Ishikawa (cell line): Measurements from ENCODE around the gene KRT33A.

Experiments used
- EGR1 ChIP-seq: IDR thresholded peaks from 2 replicates; pipeline ENCODE4 v1.6.1; 2012
- EP300 ChIP-seq: IDR thresholded peaks from 2 replicates; pipeline ENCODE4 v1.6.1; 2012; ENCODE audit warnings: borderline replicate concordance
- MAX ChIP-seq: IDR thresholded peaks from 2 replicates; pipeline ENCODE4 v1.6.1; 2012
- NFIC ChIP-seq: IDR thresholded peaks from 2 replicates; pipeline ENCODE4 v1.6.1; 2012
- RAD21 ChIP-seq: IDR thresholded peaks from 2 replicates; pipeline ENCODE4 v1.6.1; 2012; ENCODE audit warnings: low read depth
- TAF1 ChIP-seq: IDR thresholded peaks from 2 replicates; pipeline ENCODE4 v1.6.1; 2012; ENCODE audit warnings: low read depth, mild to moderate bottlenecking
- USF1 ChIP-seq: IDR thresholded peaks from 2 replicates; pipeline ENCODE4 v1.6.1; 2012
- TF ChIP-seq, protein P1 (sequence below): IDR thresholded peaks from 2 replicates; pipeline ENCODE4 v1.6.1; 2012; ENCODE audit warnings: low read depth, mild to moderate bottlenecking

GRCh38 chr17:41318231-41318630 lies 32.4 kb downstream of the KRT33A start:
- TF ChIP-seq RAD21: no peak
- TF ChIP-seq EP300: no peak
- no peak for TF ChIP-seq EGR1
- TF ChIP-seq, protein P1, sequence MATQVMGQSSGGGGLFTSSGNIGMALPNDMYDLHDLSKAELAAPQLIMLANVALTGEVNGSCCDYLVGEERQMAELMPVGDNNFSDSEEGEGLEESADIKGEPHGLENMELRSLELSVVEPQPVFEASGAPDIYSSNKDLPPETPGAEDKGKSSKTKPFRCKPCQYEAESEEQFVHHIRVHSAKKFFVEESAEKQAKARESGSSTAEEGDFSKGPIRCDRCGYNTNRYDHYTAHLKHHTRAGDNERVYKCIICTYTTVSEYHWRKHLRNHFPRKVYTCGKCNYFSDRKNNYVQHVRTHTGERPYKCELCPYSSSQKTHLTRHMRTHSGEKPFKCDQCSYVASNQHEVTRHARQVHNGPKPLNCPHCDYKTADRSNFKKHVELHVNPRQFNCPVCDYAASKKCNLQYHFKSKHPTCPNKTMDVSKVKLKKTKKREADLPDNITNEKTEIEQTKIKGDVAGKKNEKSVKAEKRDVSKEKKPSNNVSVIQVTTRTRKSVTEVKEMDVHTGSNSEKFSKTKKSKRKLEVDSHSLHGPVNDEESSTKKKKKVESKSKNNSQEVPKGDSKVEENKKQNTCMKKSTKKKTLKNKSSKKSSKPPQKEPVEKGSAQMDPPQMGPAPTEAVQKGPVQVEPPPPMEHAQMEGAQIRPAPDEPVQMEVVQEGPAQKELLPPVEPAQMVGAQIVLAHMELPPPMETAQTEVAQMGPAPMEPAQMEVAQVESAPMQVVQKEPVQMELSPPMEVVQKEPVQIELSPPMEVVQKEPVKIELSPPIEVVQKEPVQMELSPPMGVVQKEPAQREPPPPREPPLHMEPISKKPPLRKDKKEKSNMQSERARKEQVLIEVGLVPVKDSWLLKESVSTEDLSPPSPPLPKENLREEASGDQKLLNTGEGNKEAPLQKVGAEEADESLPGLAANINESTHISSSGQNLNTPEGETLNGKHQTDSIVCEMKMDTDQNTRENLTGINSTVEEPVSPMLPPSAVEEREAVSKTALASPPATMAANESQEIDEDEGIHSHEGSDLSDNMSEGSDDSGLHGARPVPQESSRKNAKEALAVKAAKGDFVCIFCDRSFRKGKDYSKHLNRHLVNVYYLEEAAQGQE: no peak
- TF ChIP-seq TAF1: no peak
- no peak for TF ChIP-seq NFIC
- TF ChIP-seq USF1: no peak
- no peak for TF ChIP-seq MAX
